Measurements from ENCODE around the gene ESPN. TPM values are rescaled to one million over a fixed set of nuclear protein-coding genes. Genes with fewer than 3 reads are reported as not detected.

The ESPN gene
- total and polyA plus RNA-seq, 10 of the 15 experiments (the other 5 are each of a cell fraction or from before 2014, with no cell fraction given) = 0.18 to 0.71 (median 0.59) TPM; not detected in 7

GRCh38 chr1:6500544-6501278 lies 76.1 kb downstream of the ESPN start:
- WGBS (ENCODE audit: insufficient coverage, insufficient replicate concordance, low lambda C conversion rate, missing lambda C conversion rate) = 55% methylated on average over 27 of the region's 27 CpGs
- CTCF ChIA-PET = interaction anchor here (0.8 to 1.6 kb wide), 3 partner anchors 10 to 145 kb away, joined by 3 to 7 read pairs (median 3); partner anchors contain the start of gene PLEKHG5

More at GRCh38 chr1:6500544-6501278, 76.1 kb downstream of the ESPN start:
- no peak overlapping the region for H2AFZ ChIP-seq (ENCODE audit: control insufficient read depth, low read depth, low read length)
- intact Hi-C loops (cut with micrococcal nuclease; ENCODE audit: unreplicated experiment) = no loop called here
- in situ Hi-C loops (cut with MboI) = no loop called here
- H4K20me1 ChIP-seq (ENCODE audit: control insufficient read depth, insufficient read depth) = no peaks in the 10 kb centered on the region; the same call in 1 of the 2 replicates
- no peak overlapping the region for H3K9ac ChIP-seq (ENCODE audit: control insufficient read depth, insufficient read depth, low read length)
- no TSS peak for BruUV-seq (replicated peaks)
- peaks cover 4 to 8% of the 10 kb centered on the region in 2 experiments for H3K27me3 ChIP-seq (replicated peaks in 1 of 2; ENCODE audit: control insufficient read depth in 2 of 2, insufficient read depth in 2 of 2, low read length in 1 of 2)
- no peak for DNase-seq (ENCODE audit: low read depth, low spot score)
- H3K79me2 ChIP-seq (ENCODE audit: control insufficient read depth, insufficient read depth, low read length) = no peaks in the 10 kb centered on the region
- TF ChIP-seq ZNF207 (IDR thresholded peaks at IDR 0.05; ENCODE audit: borderline replicate concordance) = no peak
- TF ChIP-seq GABPA (IDR thresholded peaks at IDR 0.05; ENCODE audit: low read depth) = no peak
- no peak for TF ChIP-seq NR2C1 (IDR thresholded peaks at IDR 0.05)
- no peak for TF ChIP-seq KDM1A (IDR thresholded peaks at IDR 0.05; ENCODE audit: borderline replicate concordance)
- TF ChIP-seq HDAC6 (IDR thresholded peaks at IDR 0.05; ENCODE audit: unreplicated experiment) = no peak
- no peak for TF ChIP-seq EP300 (IDR thresholded peaks at IDR 0.05; ENCODE audit: borderline replicate concordance in 1 of 2, control insufficient read depth in 1 of 2, low read depth in 2 of 2, low read length in 2 of 2)
- no peak for TF ChIP-seq TCF7 (IDR thresholded peaks at IDR 0.05; ENCODE audit: borderline replicate concordance)
- no peak for TF ChIP-seq ZBED1 (IDR thresholded peaks at IDR 0.05; ENCODE audit: borderline replicate concordance)
- TF ChIP-seq SPI1 (IDR thresholded peaks at IDR 0.05; ENCODE audit: borderline replicate concordance, insufficient read depth, low read depth, low read length) = no peak
- TF ChIP-seq BCL11A (IDR thresholded peaks at IDR 0.05; ENCODE audit: low read depth, low read length) = no peak
- no peak for TF ChIP-seq SMAD5 (IDR thresholded peaks at IDR 0.05; ENCODE audit: low read depth)
- no peak for TF ChIP-seq ZNF274 (IDR thresholded peaks at IDR 0.05; ENCODE audit: insufficient read depth, insufficient read length)
- TF ChIP-seq RB1 (IDR thresholded peaks at IDR 0.05; ENCODE audit: borderline replicate concordance) = no peak
- no peak for TF ChIP-seq EED (IDR thresholded peaks at IDR 0.05; ENCODE audit: low read depth)
- TF ChIP-seq RAD21 (IDR thresholded peaks at IDR 0.05; ENCODE audit: insufficient read depth, low read depth, low read length) = no peak
- TF ChIP-seq NFYB (IDR thresholded peaks at IDR 0.05; ENCODE audit: insufficient read depth, low read depth, low read length) = no peak
- no peak for TF ChIP-seq ETV6 (conservative IDR thresholded peaks at IDR 0.05 in 1 of 2, IDR thresholded peaks at IDR 0.05 in 1 of 2; ENCODE audit: borderline replicate concordance in 1 of 2, low read depth in 1 of 2)
- no peak overlapping the region for H3K4me2 ChIP-seq (ENCODE audit: control insufficient read depth, insufficient read depth)
- no peaks in the 10 kb centered on the region for H3K36me3 ChIP-seq (ENCODE audit: control insufficient read depth in 2 of 2, insufficient read depth in 2 of 2, low read length in 1 of 2)
- ATAC-seq = no peak
- SMC1A ChIA-PET (ENCODE audit: uncharacterized antibody, unreplicated experiment) = no interaction called here
- H3K4me1 ChIP-seq (ENCODE audit: control insufficient read depth, insufficient read depth, low read length) = no peaks in the 10 kb centered on the region
- no peak for FAIRE-seq
- no peak overlapping the region for H3K27ac ChIP-seq (ENCODE audit: control insufficient read depth, insufficient read depth)
- RAD21 ChIA-PET (ENCODE audit: unreplicated experiment) = no interaction called here
- POLR2A ChIA-PET = no interaction called here
- H3K9me3 ChIP-seq (replicated peaks; ENCODE audit: control insufficient read depth, insufficient read depth, low read length) = no peaks in the 10 kb centered on the region
- H3K4me3 ChIP-seq = no peak overlapping the region

Measured in GM12878 (cell line).